ENCODE results near the gene ZNF385B.

DNA sequence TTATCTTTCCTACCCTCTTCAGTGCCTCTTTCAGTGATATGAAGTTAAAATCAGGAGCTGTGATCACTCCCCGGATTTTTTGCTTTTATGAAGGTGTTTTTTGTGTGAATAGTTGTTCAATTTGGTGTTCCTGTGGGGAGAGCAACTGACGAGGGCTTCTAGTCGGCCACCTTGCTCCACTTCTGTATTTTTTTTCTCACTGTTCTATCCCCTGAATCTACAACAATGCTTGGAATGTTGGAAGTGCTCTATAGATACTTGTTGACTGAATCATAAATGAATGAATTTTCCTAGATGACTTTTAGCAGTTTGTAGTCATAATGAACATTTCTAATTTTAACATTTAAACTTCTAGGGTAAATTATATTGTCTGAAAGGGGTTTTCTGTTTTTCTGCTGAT lies 247.3 kb downstream of the ZNF385B start:
- TF ChIP-seq CTCF (conservative IDR thresholded peaks at IDR 0.05; ENCODE audit: low read length) (no peak), EZH2phosphoT487 (IDR thresholded peaks at IDR 0.05; ENCODE audit: borderline replicate concordance, low read depth, low read length) (no peak)

All from OCI-LY7 (cell line).